Stimulated activated naive B cell treated with anti-CD40 and anti-IgM and Interleukin-4, amounts not matched to agents 10 μg/mL and 1 μg/mL and 100 μg/mL, for 72 hours (primary cell): ENCODE measurements around the gene SLC35B2.

ENCODE experiments used
- ATAC-seq, 2 donors: fragments of 150-1000 bp; cut with Tn5 transposase; replicated peaks; 2 replicates each; pipeline ENCODE4 v1.10.0; 2021; ENCODE audit warnings: moderate library complexity in 1 of 2
- DNase-seq: peaks from one replicate; pipeline ENCODE4 v3.0.0; 2021
- H3K27ac Mint-ChIP-seq: one replicate; pipeline ENCODE4 v1.8.0; 2022; ENCODE audit warnings: mild to moderate bottlenecking, mixed read lengths
- H3K27me3 Mint-ChIP-seq, 2 donors: one replicate each; pipeline ENCODE4 v1.8.0; 2022; ENCODE audit warnings: mixed read lengths in 2 of 2
- H3K36me3 Mint-ChIP-seq, 2 donors: one replicate each; pipeline ENCODE4 v1.8.0; 2022; ENCODE audit warnings: mixed read lengths in 2 of 2, mild to moderate bottlenecking in 1 of 2
- H3K4me1 Mint-ChIP-seq, 2 donors: one replicate each; pipeline ENCODE4 v1.8.0; 2022; ENCODE audit warnings: mixed read lengths in 2 of 2, mild to moderate bottlenecking in 1 of 2
- H3K4me3 Mint-ChIP-seq, 2 donors: one replicate each; pipeline ENCODE4 v1.8.0; 2022; ENCODE audit warnings: mild to moderate bottlenecking in 2 of 2, mixed read lengths in 2 of 2, moderate library complexity in 1 of 2
- H3K9me3 Mint-ChIP-seq, 2 donors: one replicate each; pipeline ENCODE4 v1.8.0; 2022; ENCODE audit warnings: mixed read lengths in 2 of 2, mild to moderate bottlenecking in 1 of 2

SLC35B2 gene

GRCh38 chr6:44267252-44267651, 9.9 kb upstream of the SLC35B2 start:
- H3K4me3 Mint-ChIP-seq, result peak overlapping the region in 1 of 2 donors; percentile 100
- ATAC-seq (no peak), DNase-seq (no peak)
- peaks cover 33 to 68% of the 10 kb centered on the region in 2 donors for H3K4me1 Mint-ChIP-seq
- H3K27me3 Mint-ChIP-seq, result peaks cover 22 to 28% of the 10 kb centered on the region in 2 donors
- no peaks in the 10 kb centered on the region for H3K9me3 Mint-ChIP-seq
- no peak overlapping the region for H3K27ac Mint-ChIP-seq
- peaks cover 28 to 30% of the 10 kb centered on the region in 2 donors for H3K36me3 Mint-ChIP-seq

GRCh38 chr6:44266347-44266746, 9.0 kb upstream of the SLC35B2 start:
- Mint-ChIP-seq H3K9me3 (no peaks in the 10 kb centered on the region), H3K27ac (peak overlapping the region; percentile 100), H3K4me3 (peak overlapping the region; percentile 100), H3K27me3 (peaks cover 15 to 19% of the 10 kb centered on the region in 2 donors), H3K36me3 (peaks cover 34 to 37% of the 10 kb centered on the region in 2 donors), H3K4me1 (peaks cover 37 to 72% of the 10 kb centered on the region in 2 donors)
- DNase-seq, result peak; percentile 54
- peak; percentile 42 to 50 for ATAC-seq

- H3K4me3 Mint-ChIP-seq, result peak overlapping the region; percentile 100
- peaks cover 11 to 15% of the 10 kb centered on the region in 2 donors for H3K27me3 Mint-ChIP-seq
- H3K27ac Mint-ChIP-seq, result peak overlapping the region; percentile 100
- H3K9me3 Mint-ChIP-seq, result no peaks in the 10 kb centered on the region
- ATAC-seq, result peak in 1 of 2 donors; percentile 30
- peaks cover 40 to 42% of the 10 kb centered on the region in 2 donors for H3K36me3 Mint-ChIP-seq
- no peak for DNase-seq
- peaks cover 39 to 73% of the 10 kb centered on the region in 2 donors for H3K4me1 Mint-ChIP-seq
Measured at GRCh38 chr6:44265722-44266233, 8.4 kb upstream of the SLC35B2 start.

- H3K4me3 Mint-ChIP-seq, result peak within 1 kb of the TSS; percentile 100
- peaks cover 45 to 48% of the 10 kb centered on the region in 2 donors for H3K36me3 Mint-ChIP-seq
- H3K4me1 Mint-ChIP-seq, result peaks cover 45 to 79% of the 10 kb centered on the region in 2 donors
- DNase-seq, result peak; percentile 93
- peak within 1 kb of the TSS; percentile 100 for H3K27ac Mint-ChIP-seq
- peaks cover 10 to 13% of the 10 kb centered on the region in 2 donors for H3K27me3 Mint-ChIP-seq
- peak; percentile 12 to 41 for ATAC-seq
- H3K9me3 Mint-ChIP-seq, result no peaks in the 10 kb centered on the region
Measured at GRCh38 chr6:44265007-44265721, 7.8 kb upstream of the SLC35B2 start, which contains the start of gene NFKBIE. TSS of gene NFKBIE (minus strand) at chr6:44265551. CDS start at chr6:44265346, 205 bp downstream.

GRCh38 chr6:44264154-44265006, 7.1 kb upstream of the SLC35B2 start:
- DNase-seq, result peak; percentile 75
- H3K27me3 Mint-ChIP-seq, result peaks cover 2 to 6% of the 10 kb centered on the region in 2 donors
- H3K4me3 Mint-ChIP-seq, result peak overlapping the region; percentile 100
- peaks cover 42 to 76% of the 10 kb centered on the region in 2 donors for H3K4me1 Mint-ChIP-seq
- no peaks in the 10 kb centered on the region for H3K9me3 Mint-ChIP-seq
- peaks cover 50 to 54% of the 10 kb centered on the region in 2 donors for H3K36me3 Mint-ChIP-seq
- peak overlapping the region; percentile 100 for H3K27ac Mint-ChIP-seq
- peak; percentile 44 to 49 for ATAC-seq

GRCh38 chr6:44263354-44264100, 6.2 kb upstream of the SLC35B2 start:
- Mint-ChIP-seq H3K4me3 (peak overlapping the region; percentile 100), H3K27me3 (no peaks in the 10 kb centered on the region), H3K36me3 (peaks cover 57 to 62% of the 10 kb centered on the region in 2 donors), H3K4me1 (peaks cover 41 to 76% of the 10 kb centered on the region in 2 donors), H3K27ac (peak overlapping the region; percentile 100), H3K9me3 (no peaks in the 10 kb centered on the region)
- DNase-seq, result peak; percentile 73
- ATAC-seq, result peak; percentile 8 to 12

GRCh38 chr6:44262467-44263353, 5.4 kb upstream of the SLC35B2 start:
- Mint-ChIP-seq H3K36me3 (peaks cover 65 to 70% of the 10 kb centered on the region in 2 donors), H3K9me3 (no peaks in the 10 kb centered on the region), H3K27ac (peak overlapping the region; percentile 100), H3K4me3 (peak overlapping the region; percentile 100), H3K27me3 (no peaks in the 10 kb centered on the region), H3K4me1 (peaks cover 48 to 76% of the 10 kb centered on the region in 2 donors)
- ATAC-seq (no peak), DNase-seq (no peak)

- ATAC-seq, result no peak
- peak overlapping the region; percentile 100 for H3K27ac Mint-ChIP-seq
- no peaks in the 10 kb centered on the region for H3K9me3 Mint-ChIP-seq
- no peak for DNase-seq
- peaks cover 71 to 77% of the 10 kb centered on the region in 2 donors for H3K36me3 Mint-ChIP-seq
- H3K27me3 Mint-ChIP-seq, result no peaks in the 10 kb centered on the region
- H3K4me3 Mint-ChIP-seq, result peak overlapping the region; percentile 100
- H3K4me1 Mint-ChIP-seq, result peaks cover 47 to 73% of the 10 kb centered on the region in 2 donors
Measured at GRCh38 chr6:44261581-44261980, 4.3 kb upstream of the SLC35B2 start.

- peak overlapping the region; percentile 100 for H3K4me3 Mint-ChIP-seq
- no peaks in the 10 kb centered on the region for H3K9me3 Mint-ChIP-seq
- H3K36me3 Mint-ChIP-seq, result peaks cover 77 to 86% of the 10 kb centered on the region in 2 donors
- ATAC-seq, result peak; percentile 24 to 32
- peaks cover 50 to 74% of the 10 kb centered on the region in 2 donors for H3K4me1 Mint-ChIP-seq
- DNase-seq, result peak; percentile 84
- no peaks in the 10 kb centered on the region for H3K27me3 Mint-ChIP-seq
- H3K27ac Mint-ChIP-seq, result peak overlapping the region; percentile 100
Measured at GRCh38 chr6:44260451-44261297, 3.3 kb upstream of the SLC35B2 start.

- H3K4me3 Mint-ChIP-seq, result peak overlapping the region; percentile 100
- H3K27ac Mint-ChIP-seq, result peak overlapping the region; percentile 100
- no peaks in the 10 kb centered on the region for H3K9me3 Mint-ChIP-seq
Measured at GRCh38 chr6:44260011-44260410, 2.7 kb upstream of the SLC35B2 start.

GRCh38 chr6:44258921-44259320, 1.6 kb upstream of the SLC35B2 start:
- no peaks in the 10 kb centered on the region for H3K27me3 Mint-ChIP-seq
- H3K4me3 Mint-ChIP-seq, result peak overlapping the region; percentile 83 to 88
- H3K27ac Mint-ChIP-seq, result peak overlapping the region; percentile 98
- ATAC-seq (no peak), DNase-seq (no peak)
- H3K9me3 Mint-ChIP-seq, result no peaks in the 10 kb centered on the region
- H3K4me1 Mint-ChIP-seq, result peaks cover 65 to 91% of the 10 kb centered on the region in 2 donors
- peaks cover 79 to 90% of the 10 kb centered on the region in 2 donors for H3K36me3 Mint-ChIP-seq

More at GRCh38 chr6:44260011-44260410, 2.7 kb upstream of the SLC35B2 start:
- peaks cover 83 to 90% of the 10 kb centered on the region in 2 donors for H3K36me3 Mint-ChIP-seq
- H3K4me1 Mint-ChIP-seq, result peaks cover 57 to 80% of the 10 kb centered on the region in 2 donors
- no peaks in the 10 kb centered on the region for H3K27me3 Mint-ChIP-seq
- peak; percentile 3 to 5 for ATAC-seq
- DNase-seq, result peak; percentile 54

GRCh38 chr6:44258325-44258863, 1.1 kb upstream of the SLC35B2 start:
- Mint-ChIP-seq H3K27me3 (no peaks in the 10 kb centered on the region), H3K9me3 (no peaks in the 10 kb centered on the region), H3K4me1 (peaks cover 69 to 94% of the 10 kb centered on the region in 2 donors), H3K36me3 (peaks cover 78 to 90% of the 10 kb centered on the region in 2 donors), H3K27ac (peak overlapping the region; percentile 98), H3K4me3 (peak overlapping the region; percentile 83 to 88)
- peak; percentile 11 to 20 for ATAC-seq
- DNase-seq, result peak; percentile 65
